Erythroblast (primary cell): Measurements from ENCODE around the gene PRMT1.

ENCODE experiments used
- GATA1 ChIP-seq: IDR thresholded peaks from 2 replicates; pipeline ENCODE4 v1.6.1; 2011; ENCODE audit warnings: low read depth, mild to moderate bottlenecking, control low read depth, low read length, moderate library complexity
- POLR2A ChIP-seq: IDR thresholded peaks from 2 replicates; pipeline ENCODE4 v1.6.1; 2011; ENCODE audit warnings: mild to moderate bottlenecking, low read length

DNA sequence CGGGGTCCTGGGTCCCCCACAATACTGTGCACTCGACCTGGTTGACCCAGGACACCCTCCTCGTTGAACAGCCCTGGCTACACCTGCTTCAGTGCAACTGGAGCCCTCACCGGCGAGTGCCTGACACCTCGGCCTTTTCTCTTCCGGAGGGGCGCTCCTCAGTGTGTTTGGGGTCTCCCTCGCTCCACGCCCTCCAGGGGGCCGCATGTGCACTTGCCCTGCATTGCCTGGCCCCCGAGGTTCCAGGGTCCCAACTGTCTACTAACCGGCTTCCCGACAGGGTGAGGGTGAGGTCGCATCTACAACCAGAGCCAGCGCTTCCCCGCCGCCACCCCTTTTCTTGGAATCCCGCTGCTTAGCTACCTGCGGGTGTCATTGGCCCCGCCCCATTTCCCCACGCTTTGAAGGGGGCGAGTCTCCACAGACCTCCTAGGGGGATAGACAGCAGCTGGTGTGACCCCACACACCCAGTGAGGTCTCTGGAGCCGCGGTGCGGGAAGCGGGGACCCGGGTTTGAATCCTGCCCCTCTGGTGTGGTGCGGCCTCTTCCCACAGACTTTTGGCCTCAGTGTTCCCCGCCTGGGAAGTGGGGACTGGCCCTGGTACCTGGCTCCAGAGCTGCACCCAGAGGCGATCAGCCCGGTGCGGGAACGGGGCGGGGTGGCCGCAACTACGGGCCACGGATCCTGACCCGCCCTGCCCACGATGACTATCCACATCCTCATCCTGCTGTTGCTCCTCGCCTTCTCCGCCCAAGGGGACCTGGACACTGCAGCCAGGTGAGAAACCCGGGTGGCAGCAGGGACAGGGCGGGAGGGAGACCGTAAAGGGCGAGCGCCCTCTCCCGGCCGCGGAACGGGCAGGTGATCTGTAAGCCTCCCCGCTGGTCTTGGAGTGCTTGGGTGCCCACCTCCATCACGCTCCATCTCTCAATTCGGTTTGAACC is 12.3 kb downstream of the PRMT1 start, which contains the start of gene ADM5:
- TF ChIP-seq POLR2A (no peak), GATA1 (no peak)
